Urinary bladder (tissue), 4 donors: ENCODE data around the gene ULBP1. TPM values are rescaled to one million over a fixed set of nuclear protein-coding genes. Genes with fewer than 3 reads are reported as not detected.
"Not testable (repeated sequence)": the region's sequence is repeated elsewhere in the genome, so short reads cannot be mapped to it uniquely, and the experiment has no call there.

Experiments
- DNase-seq: peaks from one replicate; pipeline ENCODE4 v3.0.0-alpha.2; 2015; ENCODE audit errors: extremely low spot score
- H3K27ac ChIP-seq: one replicate; pipeline ENCODE4 v1.5.1; 2013; ENCODE audit warnings: low read depth, mild to moderate bottlenecking, moderate library complexity
- H3K36me3 ChIP-seq: one replicate; pipeline ENCODE4 v1.6.1; 2013; ENCODE audit warnings: mild to moderate bottlenecking, moderate library complexity; ENCODE audit not compliant: insufficient read depth
- H3K4me1 ChIP-seq: one replicate; pipeline ENCODE4 v1.6.1; 2013; ENCODE audit warnings: mild to moderate bottlenecking, moderate library complexity; ENCODE audit not compliant: insufficient read depth
- H3K4me3 ChIP-seq: one replicate; pipeline ENCODE4 v1.5.1; 2013; ENCODE audit warnings: low read depth, low read length
- WGBS: extraction: QIAGEN DNeasy Blood & Tissue Kit; methylation state at CpG from one replicate; pipeline ENCODE4 v1.1.7; 2013; 5-methylcytosine and 5-hydroxymethylcytosine counted together
- polyA plus RNA-seq: library from polyadenylated mRNA; stranded (reverse); fragments of 200-250 nt; gene quantifications from one replicate; pipeline ENCODE4 v1.2.3, GENCODE V29; 2013
- total RNA-seq: library from RNA; depleted of rRNA; stranded (reverse); fragments of >200 nt; gene quantifications from one replicate; pipeline ENCODE4 v1.2.3, GENCODE V29; 2014
- donor health status: healthy with polysubstance abuse.
- donor health status: healthy.

ULBP1 gene
- total and polyA plus RNA-seq, 2 donors, result 0.03 to 0.16 TPM

DNA sequence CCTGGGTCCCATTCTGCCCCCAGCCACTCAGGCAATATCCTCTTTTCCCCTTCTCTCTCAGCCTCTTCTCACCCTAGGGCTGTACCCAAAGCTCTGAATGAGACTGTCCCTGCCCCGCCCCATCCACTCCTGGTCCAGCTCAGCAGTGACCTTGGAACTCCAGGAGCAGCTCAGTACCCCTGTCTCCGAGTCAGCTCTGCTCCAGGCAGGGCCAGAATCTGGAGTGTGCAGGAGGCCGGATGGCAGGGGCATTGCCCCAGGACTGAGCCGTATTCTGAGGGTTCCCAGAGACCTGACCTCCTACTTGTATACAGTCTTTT, 38.9 kb upstream of the ULBP1 start:
- Histone ChIP-seq H3K4me3 (no peak overlapping the region), H3K27ac (no peak overlapping the region), H3K4me1 (no peaks in the 10 kb centered on the region), H3K36me3 (no peaks in the 10 kb centered on the region)
- DNase-seq, result no peak
- whole genome bisulfite sequencing, result 87% methylated on average over 4 of the region's 4 CpGs

GRCh38 chr6:149925253-149925973, 38.3 kb upstream of the ULBP1 start:
- peak overlapping the region; percentile 27 for H3K27ac ChIP-seq

GRCh38 chr6:149925974-149926777, 37.6 kb upstream of the ULBP1 start:
- no peaks in the 10 kb centered on the region for H3K36me3 ChIP-seq
- no peaks in the 10 kb centered on the region for H3K4me1 ChIP-seq
- peak; percentile 54 for DNase-seq
- H3K27ac ChIP-seq, result peak overlapping the region; percentile 27
- H3K4me3 ChIP-seq, result peak overlapping the region; percentile 46
- 4% methylated on average over 31 of the region's 31 CpGs for WGBS

More at GRCh38 chr6:149925253-149925973, 38.3 kb upstream of the ULBP1 start:
- WGBS, result 14% methylated on average over 34 of the region's 34 CpGs
- DNase-seq, result no peak
- H3K4me1 ChIP-seq, result no peaks in the 10 kb centered on the region
- no peaks in the 10 kb centered on the region for H3K36me3 ChIP-seq
- H3K4me3 ChIP-seq, result peak overlapping the region; percentile 46

- WGBS, result 82% methylated on average over 4 of the region's 4 CpGs
- DNase-seq, H3K27ac ChIP-seq: not testable (repeated sequence)
These were observed 36.7 kb upstream of the ULBP1 start for GRCh38 chr6:149927025-149927424.

DNA sequence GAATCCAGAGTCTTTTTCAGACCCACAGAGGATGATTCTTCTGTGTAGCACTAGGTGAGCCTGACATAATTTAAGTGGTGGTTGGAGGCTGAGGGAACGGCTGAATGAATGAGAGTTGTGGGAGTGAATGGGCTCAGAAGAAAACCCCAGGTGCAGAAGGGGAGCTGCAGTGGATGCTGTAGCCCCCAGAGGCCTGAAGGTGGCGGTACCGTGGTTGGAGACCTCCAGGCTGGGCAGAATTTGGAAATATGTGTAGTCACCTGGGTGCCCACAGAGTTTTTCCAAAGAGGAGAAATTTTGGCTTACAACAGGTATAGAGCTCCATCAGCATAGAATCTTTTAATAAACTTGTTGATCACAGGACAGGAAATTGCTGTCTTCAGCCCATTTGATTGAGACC, 34.3 kb upstream of the ULBP1 start:
- WGBS, result 6% methylated on average over 3 of the region's 3 CpGs
- Histone ChIP-seq H3K4me1 (no peaks in the 10 kb centered on the region), H3K4me3 (no peak overlapping the region), H3K36me3 (no peaks in the 10 kb centered on the region), H3K27ac (no peak overlapping the region)
- DNase-seq, result no peak

More at GRCh38 chr6:149927025-149927424, 36.7 kb upstream of the ULBP1 start:
- not testable (repeated sequence) for H3K4me1 ChIP-seq, H3K36me3 ChIP-seq, H3K4me3 ChIP-seq

DNA sequence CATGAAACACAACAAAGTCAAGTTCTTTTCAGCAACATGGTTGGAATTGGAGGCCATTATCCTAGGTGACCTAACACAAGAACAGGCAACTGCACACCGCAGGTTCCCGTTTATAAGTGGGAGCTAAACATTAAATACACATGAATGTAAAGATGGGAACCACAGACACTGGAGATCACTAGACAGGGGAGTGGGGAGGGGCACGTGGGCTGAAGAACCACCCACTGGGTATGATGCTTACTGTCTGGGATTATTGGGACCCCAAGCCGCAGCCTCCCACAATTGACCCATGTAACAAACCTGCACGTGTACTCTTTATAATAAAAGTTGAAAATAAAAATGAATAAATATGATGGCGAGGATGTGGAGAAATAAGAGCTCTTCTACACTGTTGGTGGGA, 32.2 kb upstream of the ULBP1 start:
- DNase-seq, result no peak
- H3K27ac ChIP-seq, result no peak overlapping the region
- H3K4me1 ChIP-seq, result no peaks in the 10 kb centered on the region
- WGBS, result 65% methylated on average over 6 of the region's 6 CpGs
- no peak overlapping the region for H3K4me3 ChIP-seq
- no peaks in the 10 kb centered on the region for H3K36me3 ChIP-seq

DNA sequence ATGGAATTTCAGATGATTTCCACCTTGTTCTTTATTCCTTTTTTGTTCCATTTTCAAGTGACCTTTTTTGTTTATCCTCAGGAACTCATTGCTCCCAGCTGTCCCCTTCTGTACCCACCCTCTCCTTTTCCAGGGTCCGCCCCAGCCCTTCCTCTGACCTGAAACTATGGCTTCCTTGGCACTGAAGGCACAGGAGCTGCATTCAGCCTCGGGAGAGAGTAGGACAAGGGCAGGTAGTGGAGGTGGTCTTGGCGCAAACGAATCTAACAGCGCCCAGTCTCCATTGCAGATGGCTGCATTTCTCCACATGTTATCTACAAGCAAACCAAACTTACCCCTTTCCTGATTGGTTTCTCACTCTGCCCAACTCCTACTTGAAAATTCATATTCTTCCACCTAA, 30.7 kb upstream of the ULBP1 start:
- 51% methylated on average over 5 of the region's 5 CpGs for WGBS
- DNase-seq, result no peak
- Histone ChIP-seq H3K4me3 (no peak overlapping the region), H3K4me1 (no peaks in the 10 kb centered on the region), H3K27ac (no peak overlapping the region), H3K36me3 (no peaks in the 10 kb centered on the region)

- 35% methylated on average over 3 of the region's 3 CpGs for WGBS
- H3K27ac ChIP-seq, result no peak overlapping the region
- DNase-seq, result no peak
- no peak overlapping the region for H3K4me3 ChIP-seq
- H3K4me1 ChIP-seq, result peaks cover 3% of the 10 kb centered on the region
- no peaks in the 10 kb centered on the region for H3K36me3 ChIP-seq
These were observed 30.3 kb upstream of the ULBP1 start for GRCh38 chr6:149933461-149933860.

DNA sequence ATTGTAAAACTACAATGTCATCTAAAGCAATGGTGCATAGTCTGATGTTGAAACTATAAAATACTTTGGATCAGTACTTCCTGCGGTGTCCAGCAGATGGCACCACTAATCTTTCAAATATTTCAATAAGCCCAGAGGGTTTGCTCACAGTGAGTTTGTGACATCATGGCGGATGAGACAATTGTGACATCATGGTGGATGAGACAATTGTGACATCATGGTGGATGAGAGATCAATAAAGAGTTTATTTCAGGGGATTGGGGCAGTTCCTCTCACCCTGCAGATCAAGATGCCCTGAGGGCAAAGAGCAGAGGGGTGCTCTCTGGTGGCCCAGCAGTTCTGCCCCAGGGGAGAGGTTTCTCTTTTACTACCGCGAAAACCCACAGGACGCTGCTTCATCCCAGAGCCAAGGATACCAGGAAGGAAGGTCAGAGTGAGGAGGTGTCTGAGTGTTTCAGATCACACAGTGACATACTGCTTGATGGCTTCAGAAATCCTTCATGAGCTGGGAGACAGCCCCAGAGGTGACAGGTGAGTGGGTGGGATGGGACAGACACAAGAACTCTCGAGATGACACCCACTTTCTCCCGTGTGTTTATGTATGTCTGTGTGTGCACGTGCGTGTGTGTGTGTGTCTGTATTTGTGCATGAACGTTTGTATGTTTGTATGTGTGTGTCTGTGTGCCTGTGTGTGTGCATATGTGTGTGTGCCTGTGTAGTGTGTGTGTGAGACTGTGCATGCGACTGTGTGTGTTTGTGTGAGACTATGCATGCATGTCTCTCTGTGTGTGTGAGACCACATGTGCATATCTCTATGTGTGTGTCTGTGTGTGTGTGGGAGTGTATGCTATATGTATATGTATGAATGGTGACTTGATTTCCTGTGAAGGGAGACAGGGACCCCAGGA, 29.2 kb upstream of the ULBP1 start:
- no peak for DNase-seq
- no peak overlapping the region for H3K4me3 ChIP-seq
- peaks cover 3% of the 10 kb centered on the region for H3K4me1 ChIP-seq
- H3K27ac ChIP-seq, result no peak overlapping the region
- 39% methylated on average over 11 of the region's 11 CpGs for WGBS
- H3K36me3 ChIP-seq, result no peaks in the 10 kb centered on the region

DNA sequence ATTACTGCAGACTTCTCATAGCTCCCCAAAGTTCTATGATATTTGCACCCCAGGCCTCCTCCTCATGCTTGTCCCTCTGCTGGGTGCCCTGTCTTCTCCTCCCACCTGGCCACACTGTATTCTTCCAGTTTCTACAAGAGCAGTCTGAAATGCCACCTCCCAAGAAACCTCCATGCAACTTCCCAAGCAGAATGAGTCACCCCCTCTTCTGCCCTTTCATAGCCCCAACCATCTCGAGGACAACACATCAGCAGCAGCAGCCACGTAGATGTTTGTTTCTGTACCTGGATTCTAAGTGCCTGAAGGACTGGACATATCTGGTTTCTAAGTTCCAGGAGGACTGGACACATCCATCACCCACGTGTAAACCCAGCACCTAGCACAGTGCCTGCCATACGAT, 28.5 kb upstream of the ULBP1 start:
- WGBS, result 52% methylated on average over 4 of the region's 4 CpGs
- Histone ChIP-seq H3K4me3 (no peak overlapping the region), H3K27ac (no peak overlapping the region), H3K36me3 (no peaks in the 10 kb centered on the region), H3K4me1 (peaks cover 3% of the 10 kb centered on the region)
- DNase-seq, result no peak

DNA sequence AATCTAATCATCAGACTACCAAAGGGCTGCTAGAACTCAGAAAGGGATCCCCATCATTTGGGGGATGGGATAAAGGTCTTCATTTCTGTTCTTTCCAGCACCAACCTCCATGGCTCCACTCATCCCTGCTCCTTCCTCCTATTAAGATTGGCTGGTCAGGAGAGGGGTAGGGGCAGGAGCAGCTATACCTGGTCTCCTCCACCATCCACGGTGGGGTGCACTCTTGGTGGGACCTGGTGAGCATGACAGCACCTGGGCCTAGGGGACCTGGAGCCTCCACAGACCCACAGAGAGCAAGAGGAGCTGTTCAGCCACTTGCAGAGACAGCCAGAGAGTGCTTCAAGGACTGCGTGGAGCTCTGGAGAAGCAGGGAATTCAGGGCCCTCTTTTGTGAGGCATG, 28.1 kb upstream of the ULBP1 start:
- Histone ChIP-seq H3K27ac (no peak overlapping the region), H3K4me3 (no peak overlapping the region), H3K36me3 (no peaks in the 10 kb centered on the region), H3K4me1 (peaks cover 3% of the 10 kb centered on the region)
- DNase-seq, result no peak
- 38% methylated on average over 2 of the region's 2 CpGs for WGBS

GRCh38 chr6:149936743-149937142, 27.0 kb upstream of the ULBP1 start:
- no peak overlapping the region for H3K27ac ChIP-seq
- no peak for DNase-seq
- H3K4me3 ChIP-seq, result no peak overlapping the region
- H3K36me3 ChIP-seq, result no peaks in the 10 kb centered on the region
- H3K4me1 ChIP-seq, result peaks cover 3% of the 10 kb centered on the region
- WGBS, result 34% methylated on average over 2 of the region's 2 CpGs

DNA sequence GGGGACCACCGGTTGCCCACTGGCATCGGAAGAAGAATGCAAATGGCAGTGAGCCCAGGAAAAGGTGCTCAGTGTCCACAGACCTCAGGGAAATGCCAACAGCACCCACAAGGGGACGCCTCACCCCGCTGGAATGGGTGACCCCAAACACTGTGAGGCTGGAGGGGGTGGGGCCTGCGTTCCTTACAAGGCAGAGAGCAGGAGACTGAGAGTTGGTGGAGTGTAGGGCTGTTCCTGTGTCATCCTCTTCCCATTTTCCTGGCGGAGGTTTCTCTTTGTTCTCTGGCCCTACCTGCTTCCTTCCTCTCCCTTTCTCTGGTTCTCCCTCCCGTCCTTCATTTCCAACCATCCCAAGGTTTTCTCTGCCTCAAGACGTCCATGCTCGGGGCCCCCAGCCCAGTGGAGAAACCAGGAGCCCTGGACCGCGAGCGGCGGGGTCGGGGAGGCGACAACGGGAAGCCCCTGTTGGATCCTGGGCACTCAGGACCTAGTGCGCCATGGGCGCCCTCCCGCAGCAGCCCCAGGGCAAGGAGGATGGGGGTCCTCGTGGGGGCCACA, 25.7 kb upstream of the ULBP1 start:
- not testable (repeated sequence) for H3K4me3 ChIP-seq, H3K27ac ChIP-seq, DNase-seq, H3K4me1 ChIP-seq, H3K36me3 ChIP-seq
- WGBS, result 2% methylated on average over 15 of the region's 20 CpGs
